H9 (cell line): ENCODE results near the gene SYDE2. TPM values are rescaled to one million over a fixed set of nuclear protein-coding genes. Genes with fewer than 3 reads are reported as not detected.

Source experiments
- DNase-seq: peaks from one replicate; pipeline ENCODE4 v3.0.0-alpha.2; 2017
- H2AFZ ChIP-seq: one replicate; pipeline ENCODE4 v1.6.1; 2013; ENCODE audit warnings: mild to moderate bottlenecking, low read length, control low read depth, moderate library complexity
- H2AK5ac ChIP-seq: 2 replicates; pipeline ENCODE4 v1.6.1; 2013; ENCODE audit warnings: low read length, control low read depth, mixed read lengths; ENCODE audit not compliant: insufficient read length
- H2BK120ac ChIP-seq: one replicate; pipeline ENCODE4 v1.6.1; 2013; ENCODE audit warnings: low read depth, mild to moderate bottlenecking, low read length, control low read depth, inconsistent platforms; ENCODE audit not compliant: poor library complexity, severe bottlenecking
- H2BK12ac ChIP-seq: 2 replicates; pipeline ENCODE4 v1.6.1; 2013; ENCODE audit warnings: low read length, control low read depth, mixed read lengths, low read depth; ENCODE audit not compliant: insufficient read length
- H2BK15ac ChIP-seq: 2 replicates; pipeline ENCODE4 v1.6.1; 2013; ENCODE audit warnings: low read depth, low read length, control low read depth
- H2BK20ac ChIP-seq: one replicate; pipeline ENCODE4 v1.6.1; 2013; ENCODE audit warnings: low read depth, mild to moderate bottlenecking, low read length, control low read depth, inconsistent platforms; ENCODE audit not compliant: poor library complexity, severe bottlenecking
- H2BK5ac ChIP-seq: 2 replicates; pipeline ENCODE4 v1.6.1; 2013; ENCODE audit warnings: low read length, control low read depth, mixed read lengths; ENCODE audit not compliant: insufficient read length
- H3K14ac ChIP-seq: 2 replicates; pipeline ENCODE4 v1.6.1; 2013; ENCODE audit warnings: low read length, control low read depth; ENCODE audit not compliant: insufficient read depth
- H3K18ac ChIP-seq: 2 replicates; pipeline ENCODE4 v1.6.1; 2013; ENCODE audit warnings: low read depth, mild to moderate bottlenecking, mixed read lengths, low read length, control low read depth; ENCODE audit not compliant: insufficient read length
- H3K23ac ChIP-seq: 2 replicates; pipeline ENCODE4 v1.6.1; 2013; ENCODE audit warnings: low read length, control low read depth, mixed read lengths, low read depth; ENCODE audit not compliant: insufficient read length
- H3K23me2 ChIP-seq: 2 replicates; pipeline ENCODE4 v1.6.1; 2013; ENCODE audit warnings: low read depth, mild to moderate bottlenecking, mixed read lengths, low read length, control low read depth; ENCODE audit not compliant: insufficient read length, poor library complexity, severe bottlenecking
- H3K27ac ChIP-seq: 2 replicates; pipeline ENCODE4 v1.5.1; 2013; ENCODE audit warnings: low read length, control low read depth, mixed read lengths, low read depth; ENCODE audit not compliant: insufficient read length
- H3K27me3 ChIP-seq: 2 replicates; pipeline ENCODE4 v1.6.1; 2013; ENCODE audit warnings: low read length, control low read depth, inconsistent platforms; ENCODE audit not compliant: insufficient read depth
- H3K4ac ChIP-seq: 2 replicates; pipeline ENCODE4 v1.6.1; 2013; ENCODE audit warnings: low read depth, mild to moderate bottlenecking, control low read depth, inconsistent platforms, low read length, moderate library complexity
- H3K4me1 ChIP-seq: 2 replicates; pipeline ENCODE4 v1.6.1; 2013; ENCODE audit warnings: low read length, control low read depth, inconsistent platforms; ENCODE audit not compliant: insufficient read depth
- H3K4me2 ChIP-seq: 2 replicates; pipeline ENCODE4 v1.6.1; 2013; ENCODE audit warnings: low read length, control low read depth, mixed read lengths; ENCODE audit not compliant: insufficient read length, insufficient read depth
- H3K56ac ChIP-seq: 2 replicates; pipeline ENCODE4 v1.6.1; 2013; ENCODE audit warnings: low read depth, mild to moderate bottlenecking, mixed read lengths, low read length, control low read depth; ENCODE audit not compliant: insufficient read length
- H3K79me1 ChIP-seq: 2 replicates; pipeline ENCODE4 v1.6.1; 2013; ENCODE audit warnings: low read depth, mild to moderate bottlenecking, moderate library complexity, low read length, control low read depth, inconsistent platforms; ENCODE audit not compliant: insufficient read depth, poor library complexity, severe bottlenecking
- H3K79me2 ChIP-seq: 2 replicates; pipeline ENCODE4 v1.6.1; 2013; ENCODE audit warnings: low read length, control low read depth, inconsistent platforms; ENCODE audit not compliant: insufficient read depth
- H3K9ac ChIP-seq: 2 replicates; pipeline ENCODE4 v1.6.1; 2013; ENCODE audit warnings: low read length, control low read depth, mixed read lengths; ENCODE audit not compliant: insufficient read length; ENCODE audit errors: extremely low read depth
- H3K9me3 ChIP-seq: one replicate; pipeline ENCODE4 v1.6.1; 2013; ENCODE audit warnings: low read depth, low read length, inconsistent platforms; ENCODE audit not compliant: control insufficient read depth
- H3T11ph ChIP-seq: one replicate; pipeline ENCODE4 v1.6.1; 2013; ENCODE audit warnings: mild to moderate bottlenecking, low read length, control low read depth, inconsistent platforms
- H4K20me1 ChIP-seq: one replicate; pipeline ENCODE4 v1.6.1; 2013; ENCODE audit not compliant: control insufficient read depth, insufficient read length, insufficient read depth
- H4K5ac ChIP-seq: 2 replicates; pipeline ENCODE4 v1.6.1; 2013; ENCODE audit warnings: low read depth, mild to moderate bottlenecking, mixed read lengths, low read length, control low read depth; ENCODE audit not compliant: insufficient read length
- H4K8ac ChIP-seq: replicated peaks from 2 replicates; pipeline ENCODE4 v1.6.1; 2013; ENCODE audit warnings: low read length, control low read depth, mixed read lengths, low read depth; ENCODE audit not compliant: insufficient read length
- H4K91ac ChIP-seq: 2 replicates; pipeline ENCODE4 v1.6.1; 2013; ENCODE audit warnings: low read depth, mild to moderate bottlenecking, moderate library complexity, mixed read lengths, low read length, control low read depth; ENCODE audit not compliant: insufficient read length
- H3K27ac Mint-ChIP-seq, 3 experiments: 2 replicates in 2 of 3; 3 replicates in 1 of 3; pipeline ENCODE4 v1.8.0; 2020 to 2021; ENCODE audit warnings: mixed read lengths in 3 of 3, mild to moderate bottlenecking in 1 of 3, moderate library complexity in 1 of 3
- H3K27me3 Mint-ChIP-seq: 2 replicates; pipeline ENCODE4 v1.8.0; 2021; ENCODE audit warnings: low read depth, mild to moderate bottlenecking, moderate library complexity, mixed read lengths
- H3K36me3 Mint-ChIP-seq, 3 experiments: 2 replicates in 2 of 3; 3 replicates in 1 of 3; pipeline ENCODE4 v1.8.0; 2020 to 2021; ENCODE audit warnings: low read depth in 3 of 3, mixed read lengths in 3 of 3; ENCODE audit not compliant: insufficient read depth in 1 of 3
- H3K4me1 Mint-ChIP-seq, 2 experiments: 2 replicates each; pipeline ENCODE4 v1.8.0; 2020; ENCODE audit warnings: mixed read lengths in 2 of 2
- H3K4me3 Mint-ChIP-seq, 2 experiments: 2 replicates in 1 of 2; 3 replicates in 1 of 2; pipeline ENCODE4 v1.8.0; 2020 to 2021; ENCODE audit warnings: mild to moderate bottlenecking in 2 of 2, mixed read lengths in 2 of 2, moderate library complexity in 1 of 2
- H3K9me3 Mint-ChIP-seq, 2 experiments: 2 replicates in 1 of 2; 3 replicates in 1 of 2; pipeline ENCODE4 v1.8.0; 2020; ENCODE audit warnings: mild to moderate bottlenecking in 2 of 2, mixed read lengths in 2 of 2, moderate library complexity in 1 of 2
- WGBS: extraction: QIAGEN DNeasy Blood & Tissue Kit; methylation state at CpG from one replicate; pipeline ENCODE4 v1.1.7; 2013; ENCODE audit warnings: missing lambda C conversion rate, low lambda C conversion rate, mixed read lengths; ENCODE audit not compliant: insufficient read length; ENCODE audit errors: extremely low coverage; 5-methylcytosine and 5-hydroxymethylcytosine counted together
- total RNA-seq: library from RNA; stranded (reverse); gene quantifications from 2 replicates; pipeline ENCODE4 v1.2.1, GENCODE V29; 2021
- TF ChIP-seq, protein P1 (sequence below): fragments of 200-600 bp; sonication (generic); conservative IDR thresholded peaks from 3 replicates; pipeline ENCODE4 v1.8.0; 2021; ENCODE audit warnings: antibody characterized with exemption, mild to moderate bottlenecking

Gene SYDE2
- total RNA-seq, 1 experiment from 2014 or later = 12.4 TPM

DNA sequence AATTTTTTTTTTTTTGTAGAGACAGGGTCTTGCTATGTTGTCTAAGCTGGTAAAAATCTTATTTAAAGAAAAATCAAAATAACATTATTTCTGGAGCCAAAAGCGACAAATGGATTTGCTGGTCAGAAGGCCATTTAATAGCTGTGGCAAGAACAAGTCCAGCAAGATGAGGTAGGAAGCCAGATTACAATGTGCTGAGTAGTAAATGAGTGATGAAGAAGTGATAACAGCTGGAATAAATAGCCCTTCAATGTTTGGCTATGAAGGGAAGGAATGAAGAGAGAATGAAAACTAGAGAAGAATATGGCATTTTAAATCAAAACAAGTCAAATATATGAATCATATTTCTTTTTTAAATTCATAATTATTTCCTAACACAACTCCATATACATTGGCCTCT lies 34.5 kb downstream of the SYDE2 start:
- H4K5ac ChIP-seq = no peak overlapping the region

More for the DNA sequence above, 34.5 kb downstream of the SYDE2 start:
- H2BK20ac ChIP-seq = no peak overlapping the region
- H2BK120ac ChIP-seq = no peak overlapping the region
- H3K23ac ChIP-seq = no peak overlapping the region
- H3K27ac ChIP-seq = no peak overlapping the region
- no peaks in the 10 kb centered on the region for H3K4me1 Mint-ChIP-seq
- H3K18ac ChIP-seq = no peak overlapping the region
- no peak overlapping the region for H3K27ac Mint-ChIP-seq
- no peak overlapping the region for H3K4me2 ChIP-seq
- no peaks in the 10 kb centered on the region for H3K9me3 ChIP-seq
- no peak overlapping the region for H3K56ac ChIP-seq
- no peak overlapping the region for H2AFZ ChIP-seq
- H3K23me2 ChIP-seq = no peaks in the 10 kb centered on the region
- no peaks in the 10 kb centered on the region for H3K27me3 ChIP-seq
- no peak overlapping the region for H3T11ph ChIP-seq
- no peak overlapping the region for H3K4ac ChIP-seq
- H3K4me1 ChIP-seq = no peaks in the 10 kb centered on the region
- H3K36me3 Mint-ChIP-seq = peaks cover 0 to 22% (median 18%) of the 10 kb centered on the region in 3 experiments; a peak in 4 of 7 replicates
- TF ChIP-seq, protein P1, sequence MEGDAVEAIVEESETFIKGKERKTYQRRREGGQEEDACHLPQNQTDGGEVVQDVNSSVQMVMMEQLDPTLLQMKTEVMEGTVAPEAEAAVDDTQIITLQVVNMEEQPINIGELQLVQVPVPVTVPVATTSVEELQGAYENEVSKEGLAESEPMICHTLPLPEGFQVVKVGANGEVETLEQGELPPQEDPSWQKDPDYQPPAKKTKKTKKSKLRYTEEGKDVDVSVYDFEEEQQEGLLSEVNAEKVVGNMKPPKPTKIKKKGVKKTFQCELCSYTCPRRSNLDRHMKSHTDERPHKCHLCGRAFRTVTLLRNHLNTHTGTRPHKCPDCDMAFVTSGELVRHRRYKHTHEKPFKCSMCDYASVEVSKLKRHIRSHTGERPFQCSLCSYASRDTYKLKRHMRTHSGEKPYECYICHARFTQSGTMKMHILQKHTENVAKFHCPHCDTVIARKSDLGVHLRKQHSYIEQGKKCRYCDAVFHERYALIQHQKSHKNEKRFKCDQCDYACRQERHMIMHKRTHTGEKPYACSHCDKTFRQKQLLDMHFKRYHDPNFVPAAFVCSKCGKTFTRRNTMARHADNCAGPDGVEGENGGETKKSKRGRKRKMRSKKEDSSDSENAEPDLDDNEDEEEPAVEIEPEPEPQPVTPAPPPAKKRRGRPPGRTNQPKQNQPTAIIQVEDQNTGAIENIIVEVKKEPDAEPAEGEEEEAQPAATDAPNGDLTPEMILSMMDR = no peak
- no peaks in the 10 kb centered on the region for H3K79me2 ChIP-seq
- H3K14ac ChIP-seq = no peak overlapping the region
- H3K9me3 Mint-ChIP-seq = no peaks in the 10 kb centered on the region
- no peak overlapping the region for H2BK15ac ChIP-seq
- H4K20me1 ChIP-seq = no peaks in the 10 kb centered on the region
- no peak overlapping the region for H2AK5ac ChIP-seq
- H2BK5ac ChIP-seq = no peak overlapping the region
- DNase-seq = no peak
- H3K4me3 Mint-ChIP-seq = no peak overlapping the region
- no peak overlapping the region for H2BK12ac ChIP-seq
- H3K9ac ChIP-seq = no peak overlapping the region
- no peaks in the 10 kb centered on the region for H3K27me3 Mint-ChIP-seq
- WGBS = no CpG with 5 or more reads among the region's 1 CpG
- H4K8ac ChIP-seq = no peak overlapping the region
- no peak overlapping the region for H4K91ac ChIP-seq
- no peaks in the 10 kb centered on the region for H3K79me1 ChIP-seq
